Left ventricle myocardium inferior (tissue), 1 donor: ENCODE data around the gene PCDHA1. TPM values are rescaled to one million over a fixed set of nuclear protein-coding genes. Genes with fewer than 3 reads are reported as not detected.

Source experiments
- DNase-seq: peaks from one replicate; pipeline ENCODE4 v3.0.0-alpha.2; 2020
- H3K27ac ChIP-seq: fragments of 200-600 bp; replicated peaks from 2 replicates; pipeline ENCODE4 v1.8.0; 2021
- H3K27me3 ChIP-seq: fragments of 200-600 bp; 2 replicates; pipeline ENCODE4 v1.8.0; 2021; ENCODE audit warnings: low read depth
- H3K36me3 ChIP-seq: fragments of 200-600 bp; 2 replicates; pipeline ENCODE4 v1.8.0; 2021
- H3K4me1 ChIP-seq: fragments of 200-600 bp; 2 replicates; pipeline ENCODE4 v1.8.0; 2021
- H3K4me3 ChIP-seq: fragments of 200-600 bp; 2 replicates; pipeline ENCODE4 v1.8.0; 2021; ENCODE audit warnings: mild to moderate bottlenecking, moderate library complexity
- H3K9me3 ChIP-seq: fragments of 200-600 bp; replicated peaks from 2 replicates; pipeline ENCODE4 v1.8.0; 2021
- intact Hi-C: fragments of 100-400 bp; cut with micrococcal nuclease; formaldehyde crosslinking; loops from one replicate; pipeline ENCODE4 v1.11.0; 2022
- total RNA-seq: library from RNA; stranded (reverse); fragmentation: NEBNext Ultra II Directional; extraction: Animal tissue kit (Norgen Biotek cat#: 25700); gene quantifications from one replicate; pipeline ENCODE4 v1.2.1, GENCODE V29; 2021
- TF ChIP-seq, protein P1 (sequence below): fragments of 200-600 bp; IDR thresholded peaks from 2 replicates; pipeline ENCODE4 v1.8.0; 2021; ENCODE audit warnings: antibody characterized with exemption, mild to moderate bottlenecking, borderline replicate concordance
- donor health status: DM: no; HTN: yes; CAD: no; lungs with severe emphysema.

The PCDHA1 gene
- total RNA-seq, 1 donor from 2014 or later: not detected

- Histone ChIP-seq H3K27me3 (peaks cover 29% of the 10 kb centered on the region), H3K9me3 (no peaks in the 10 kb centered on the region), H3K4me1 (no peaks in the 10 kb centered on the region), H3K4me3 (no peak overlapping the region), H3K27ac (no peak overlapping the region), H3K36me3 (no peaks in the 10 kb centered on the region)
- intact Hi-C loops: no loop called here
- no peak for DNase-seq
- TF ChIP-seq, protein P1, sequence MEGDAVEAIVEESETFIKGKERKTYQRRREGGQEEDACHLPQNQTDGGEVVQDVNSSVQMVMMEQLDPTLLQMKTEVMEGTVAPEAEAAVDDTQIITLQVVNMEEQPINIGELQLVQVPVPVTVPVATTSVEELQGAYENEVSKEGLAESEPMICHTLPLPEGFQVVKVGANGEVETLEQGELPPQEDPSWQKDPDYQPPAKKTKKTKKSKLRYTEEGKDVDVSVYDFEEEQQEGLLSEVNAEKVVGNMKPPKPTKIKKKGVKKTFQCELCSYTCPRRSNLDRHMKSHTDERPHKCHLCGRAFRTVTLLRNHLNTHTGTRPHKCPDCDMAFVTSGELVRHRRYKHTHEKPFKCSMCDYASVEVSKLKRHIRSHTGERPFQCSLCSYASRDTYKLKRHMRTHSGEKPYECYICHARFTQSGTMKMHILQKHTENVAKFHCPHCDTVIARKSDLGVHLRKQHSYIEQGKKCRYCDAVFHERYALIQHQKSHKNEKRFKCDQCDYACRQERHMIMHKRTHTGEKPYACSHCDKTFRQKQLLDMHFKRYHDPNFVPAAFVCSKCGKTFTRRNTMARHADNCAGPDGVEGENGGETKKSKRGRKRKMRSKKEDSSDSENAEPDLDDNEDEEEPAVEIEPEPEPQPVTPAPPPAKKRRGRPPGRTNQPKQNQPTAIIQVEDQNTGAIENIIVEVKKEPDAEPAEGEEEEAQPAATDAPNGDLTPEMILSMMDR: no peak
Measured at GRCh38 chr5:140973550-140973949, 187.6 kb downstream of the PCDHA1 start.

GRCh38 chr5:140977003-140977402 is 191.1 kb downstream of the PCDHA1 start:
- no peak overlapping the region for H3K4me3 ChIP-seq
- H3K4me1 ChIP-seq: no peaks in the 10 kb centered on the region
- no peak for DNase-seq
- H3K27ac ChIP-seq: no peak overlapping the region
- intact Hi-C loops: no loop called here
- peaks cover 24% of the 10 kb centered on the region for H3K27me3 ChIP-seq
- no peaks in the 10 kb centered on the region for H3K9me3 ChIP-seq
- TF ChIP-seq, protein P1: no peak
- H3K36me3 ChIP-seq: no peaks in the 10 kb centered on the region

DNA sequence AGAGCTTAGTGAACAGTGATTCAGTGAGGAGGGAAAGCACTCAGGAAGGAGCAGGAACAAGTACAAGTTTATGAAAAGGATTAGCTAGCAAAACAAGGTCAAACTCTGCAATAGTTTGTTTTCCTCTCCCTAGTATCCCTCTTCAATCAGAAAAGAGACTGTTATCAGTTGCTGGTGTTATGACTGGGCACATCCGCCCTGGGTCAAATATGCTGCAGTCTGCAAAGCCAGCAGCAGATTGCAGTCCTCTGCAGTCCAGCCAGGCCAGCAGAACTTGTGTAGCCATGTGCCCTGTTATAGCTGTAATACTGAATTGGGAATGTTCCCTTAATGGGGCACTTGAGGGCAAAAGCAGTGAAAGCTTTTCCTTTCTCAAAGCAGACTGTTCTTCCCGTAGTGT is 192.3 kb downstream of the PCDHA1 start:
- Histone ChIP-seq H3K9me3 (no peaks in the 10 kb centered on the region), H3K4me3 (no peak overlapping the region), H3K27me3 (peaks cover 30% of the 10 kb centered on the region), H3K27ac (no peak overlapping the region), H3K36me3 (no peaks in the 10 kb centered on the region), H3K4me1 (no peaks in the 10 kb centered on the region)
- TF ChIP-seq, protein P1: no peak
- no peak for DNase-seq
- intact Hi-C loops: no loop called here

- no peaks in the 10 kb centered on the region for H3K9me3 ChIP-seq
- H3K4me3 ChIP-seq: no peak overlapping the region
- DNase-seq: no peak
- no peak overlapping the region for H3K27ac ChIP-seq
- intact Hi-C loops: no loop called here
- no peaks in the 10 kb centered on the region for H3K4me1 ChIP-seq
- H3K27me3 ChIP-seq: peaks cover 30% of the 10 kb centered on the region
- TF ChIP-seq, protein P1: no peak
- no peaks in the 10 kb centered on the region for H3K36me3 ChIP-seq
Measured at GRCh38 chr5:140978983-140979382, 193.0 kb downstream of the PCDHA1 start.

DNA sequence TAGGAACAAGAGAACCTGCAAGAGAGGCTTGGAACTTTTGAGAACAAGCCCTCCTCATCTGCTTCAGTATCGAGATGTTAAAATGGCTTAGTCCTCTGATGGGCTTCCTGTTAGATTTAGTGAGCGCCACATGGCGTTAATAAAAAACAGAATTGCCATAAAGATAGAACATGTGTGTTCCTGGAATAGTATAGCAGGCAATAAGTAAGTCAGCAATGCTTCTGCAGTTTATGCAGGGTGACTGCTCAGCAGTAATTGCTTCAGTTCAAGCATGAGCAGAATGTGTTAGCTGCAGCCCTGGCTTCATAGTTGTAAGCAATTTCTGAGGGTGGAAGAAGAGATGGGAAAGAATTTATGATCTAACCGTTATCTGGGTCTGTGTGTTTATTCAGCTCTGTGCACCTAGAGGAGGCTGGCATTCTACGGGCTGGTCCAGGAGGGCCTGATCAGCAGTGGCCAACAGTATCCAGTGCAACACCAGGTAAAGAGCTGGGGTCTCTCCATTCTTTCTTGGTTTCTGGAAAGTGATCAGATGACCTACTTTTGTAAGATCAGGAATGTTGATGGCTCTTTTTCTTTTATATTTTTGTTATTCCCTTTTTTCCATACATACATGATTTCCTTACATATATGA is 196.3 kb downstream of the PCDHA1 start:
- DNase-seq: no peak
- H3K27ac ChIP-seq: no peak overlapping the region
- no peak overlapping the region for H3K4me3 ChIP-seq
- peaks cover 40% of the 10 kb centered on the region for H3K27me3 ChIP-seq
- intact Hi-C loops: no loop called here
- no peaks in the 10 kb centered on the region for H3K36me3 ChIP-seq
- H3K9me3 ChIP-seq: no peaks in the 10 kb centered on the region
- TF ChIP-seq, protein P1: no peak
- H3K4me1 ChIP-seq: no peaks in the 10 kb centered on the region
